HG02763 (cell line): ENCODE data around the gene SYNE1.
"Not testable (repeated sequence)": the region's sequence is repeated elsewhere in the genome, so short reads cannot be mapped to it uniquely, and the experiment has no call there.

Source experiments
- ATAC-seq: cut with Tn5 transposase; IDR thresholded peaks from one replicate; pipeline ENCODE4 v1.9.1; 2021; ENCODE audit warnings: mild to moderate bottlenecking, moderate library complexity; ENCODE audit not compliant: unreplicated experiment

Gene SYNE1

GRCh38 chr6:152625213-152625612, 11.9 kb downstream of the SYNE1 start:
- ATAC-seq: no peak

GRCh38 chr6:152614776-152615175, 22.4 kb downstream of the SYNE1 start:
- ATAC-seq: not testable (repeated sequence)

- ATAC-seq: no peak
These were observed 28.0 kb downstream of the SYNE1 start for GRCh38 chr6:152609125-152609670.

- no peak for ATAC-seq
These were observed 31.2 kb downstream of the SYNE1 start for GRCh38 chr6:152605941-152606340.

GRCh38 chr6:152605342-152605741, 31.8 kb downstream of the SYNE1 start:
- no peak for ATAC-seq

- no peak for ATAC-seq
These were observed 33.3 kb downstream of the SYNE1 start for GRCh38 chr6:152603911-152604310.

GRCh38 chr6:152600022-152600421, 37.1 kb downstream of the SYNE1 start:
- no peak for ATAC-seq

- ATAC-seq: no peak
These were observed 38.1 kb downstream of the SYNE1 start for GRCh38 chr6:152598901-152599537.

- no peak for ATAC-seq
These were observed 38.7 kb downstream of the SYNE1 start for GRCh38 chr6:152598421-152598820.

- no peak for ATAC-seq
These were observed 40.4 kb downstream of the SYNE1 start for GRCh38 chr6:152596726-152597125.

- ATAC-seq: no peak
These were observed 41.7 kb downstream of the SYNE1 start for GRCh38 chr6:152595499-152595898.

GRCh38 chr6:152594701-152595100, 42.5 kb downstream of the SYNE1 start:
- ATAC-seq: no peak

GRCh38 chr6:152588456-152588855, 48.7 kb downstream of the SYNE1 start:
- no peak for ATAC-seq

GRCh38 chr6:152587473-152587872, 49.7 kb downstream of the SYNE1 start:
- ATAC-seq: no peak

GRCh38 chr6:152585236-152585635, 51.9 kb downstream of the SYNE1 start:
- no peak for ATAC-seq

- ATAC-seq: no peak
These were observed 53.3 kb downstream of the SYNE1 start for GRCh38 chr6:152583888-152584287.

GRCh38 chr6:152576525-152576924, 60.6 kb downstream of the SYNE1 start:
- no peak for ATAC-seq

GRCh38 chr6:152575621-152576150, 61.5 kb downstream of the SYNE1 start:
- ATAC-seq: no peak

GRCh38 chr6:152575161-152575560, 62.0 kb downstream of the SYNE1 start:
- ATAC-seq: no peak

- ATAC-seq: no peak
These were observed 63.4 kb downstream of the SYNE1 start for GRCh38 chr6:152573762-152574161.

- ATAC-seq: no peak
These were observed 64.6 kb downstream of the SYNE1 start for GRCh38 chr6:152572338-152573088.

GRCh38 chr6:152571943-152572337, 65.2 kb downstream of the SYNE1 start:
- ATAC-seq: no peak
